GM23248 (cell line): ENCODE results near the gene CSTF1. TPM values are rescaled to one million over a fixed set of nuclear protein-coding genes. Genes with fewer than 3 reads are reported as not detected.
"Not testable (repeated sequence)": the region's sequence is repeated elsewhere in the genome, so short reads cannot be mapped to it uniquely, and the experiment has no call there.

ENCODE experiments used
- DNase-seq: peaks from one replicate; pipeline ENCODE4 v3.0.0-alpha.2; 2015
- H2AFZ ChIP-seq: fragments of 200-600 bp; sonication (generic); 2 replicates; pipeline ENCODE4 v1.6.1; 2016; ENCODE audit warnings: antibody characterized with exemption
- H3F3A ChIP-seq: fragments of 200-600 bp; sonication (generic); 2 replicates; pipeline ENCODE4 v1.6.1; 2016; ENCODE audit warnings: mild to moderate bottlenecking, antibody characterized with exemption, mixed run types; ENCODE audit not compliant: insufficient read depth
- H3K27ac ChIP-seq: fragments of 200-600 bp; sonication (generic); 2 replicates; pipeline ENCODE4 v1.5.1; 2016; ENCODE audit warnings: mild to moderate bottlenecking
- H3K27me3 ChIP-seq: fragments of 200-600 bp; sonication (generic); replicated peaks from 2 replicates; pipeline ENCODE4 v1.6.1; 2016; ENCODE audit warnings: mild to moderate bottlenecking; ENCODE audit not compliant: insufficient read depth
- H3K36me3 ChIP-seq: fragments of 200-600 bp; sonication (generic); 2 replicates; pipeline ENCODE4 v1.6.1; 2016; ENCODE audit warnings: low read depth, mild to moderate bottlenecking
- H3K4me1 ChIP-seq: fragments of 200-600 bp; sonication (generic); 2 replicates; pipeline ENCODE4 v1.6.1; 2016; ENCODE audit warnings: mild to moderate bottlenecking; ENCODE audit not compliant: insufficient read depth
- H3K4me2 ChIP-seq: fragments of 200-600 bp; sonication (generic); one replicate; pipeline ENCODE4 v1.6.1; 2016; ENCODE audit warnings: mild to moderate bottlenecking; ENCODE audit not compliant: unreplicated experiment
- H3K4me3 ChIP-seq: fragments of 200-600 bp; sonication (generic); 2 replicates; pipeline ENCODE4 v1.5.1; 2016; ENCODE audit warnings: mild to moderate bottlenecking
- H3K79me2 ChIP-seq: fragments of 200-600 bp; sonication (generic); 2 replicates; pipeline ENCODE4 v1.6.1; 2016; ENCODE audit warnings: mild to moderate bottlenecking; ENCODE audit not compliant: insufficient read depth
- H3K9ac ChIP-seq: fragments of 200-600 bp; sonication (generic); 2 replicates; pipeline ENCODE4 v1.6.1; 2016; ENCODE audit warnings: mild to moderate bottlenecking
- H3K9me2 ChIP-seq: fragments of 200-600 bp; sonication (generic); 2 replicates; pipeline ENCODE4 v1.6.1; 2016; ENCODE audit warnings: mixed run types, mild to moderate bottlenecking, moderate library complexity; ENCODE audit not compliant: insufficient read depth
- H3K9me3 ChIP-seq: fragments of 200-600 bp; sonication (generic); one replicate; pipeline ENCODE4 v1.6.1; 2017; ENCODE audit warnings: low read depth
- H4K20me1 ChIP-seq: fragments of 200-600 bp; sonication (generic); 2 replicates; pipeline ENCODE4 v1.6.0; 2016; ENCODE audit not compliant: insufficient read depth
- EZH2 ChIP-seq: fragments of 200-600 bp; sonication (generic); IDR thresholded peaks from 2 replicates; pipeline ENCODE4 v1.6.1; 2018; ENCODE audit warnings: antibody characterized with exemption, mild to moderate bottlenecking; ENCODE audit not compliant: insufficient read depth, poor library complexity, severe bottlenecking
- EZH2phosphoT487 ChIP-seq: fragments of 200-600 bp; sonication (generic); IDR thresholded peaks from 2 replicates; pipeline ENCODE4 v1.6.1; 2018; ENCODE audit warnings: antibody characterized with exemption, moderate library complexity, mild to moderate bottlenecking, low read depth; ENCODE audit not compliant: insufficient read depth
- WGBS, 2 experiments: methylation state at CpG; one replicate each; pipeline ENCODE4 v1.1.6; 2015 to 2017; ENCODE audit warnings: low lambda C conversion rate in 2 of 2, low coverage in 1 of 2; ENCODE audit errors: missing lambda C conversion rate in 2 of 2; 5-methylcytosine and 5-hydroxymethylcytosine counted together
- in situ Hi-C: fragments of 300-500 bp; cut with MboI; formaldehyde crosslinking; loops from 2 replicates; pipeline ENCODE4 v1.15.0; 2020
- polyA plus RNA-seq: library from polyadenylated mRNA; unstranded; fragments of >200 nt; fragmentation: Nextera tagmentation; extraction: Ambion mirVana; gene quantifications from 2 replicates; pipeline ENCODE4 v1.2.1, GENCODE V29; 2016
- total RNA-seq: library from RNA; depleted of rRNA; stranded (reverse); fragments of >200 nt; shearing (Covaris generic); gene quantifications from 2 replicates; pipeline ENCODE4 v1.2.3, GENCODE V29; 2014

Gene CSTF1
- total and polyA plus RNA-seq, 2 experiments from 2014 or later = 41.7 to 69.3 TPM

- WGBS, 2 experiments = 98 to 100% methylated on average over 4 of the region's 4 CpGs
- H3K79me2 ChIP-seq = peaks cover 99% of the 10 kb centered on the region
- in situ Hi-C loops = no loop called here
Observed at GRCh38 chr20:56385130-56385529, 7.3 kb upstream of the CSTF1 start.

GRCh38 chr20:56386219-56386618, 6.2 kb upstream of the CSTF1 start:
- H3K4me1 ChIP-seq = peaks cover 16% of the 10 kb centered on the region
- H3K79me2 ChIP-seq = peaks cover 100% of the 10 kb centered on the region
- no peaks in the 10 kb centered on the region for H4K20me1 ChIP-seq
- peaks cover 53% of the 10 kb centered on the region for H3F3A ChIP-seq
- WGBS, 2 experiments = 97 to 98% methylated on average over 6 of the region's 6 CpGs
- no peak overlapping the region for H3K9ac ChIP-seq
- no peak overlapping the region for H2AFZ ChIP-seq
- no peaks in the 10 kb centered on the region for H3K27me3 ChIP-seq
- H3K9me2 ChIP-seq = no peaks in the 10 kb centered on the region
- H3K36me3 ChIP-seq = peaks cover 39% of the 10 kb centered on the region
- no peak for TF ChIP-seq EZH2
- no peak for TF ChIP-seq EZH2phosphoT487
- H3K9me3 ChIP-seq = no peaks in the 10 kb centered on the region
- H3K27ac ChIP-seq = no peak overlapping the region
- no peak overlapping the region for H3K4me2 ChIP-seq
- no peak for DNase-seq
- H3K4me3 ChIP-seq = no peak overlapping the region
- in situ Hi-C loops = no loop called here

More at GRCh38 chr20:56385130-56385529, 7.3 kb upstream of the CSTF1 start:
- no peak overlapping the region for H3K27ac ChIP-seq
- no peak overlapping the region for H3K9ac ChIP-seq
- no peaks in the 10 kb centered on the region for H4K20me1 ChIP-seq
- H3K4me3 ChIP-seq = no peak overlapping the region
- no peak for TF ChIP-seq EZH2
- no peak for TF ChIP-seq EZH2phosphoT487
- no peak for DNase-seq
- H3K36me3 ChIP-seq = peaks cover 39% of the 10 kb centered on the region
- H3K27me3 ChIP-seq = no peaks in the 10 kb centered on the region
- no peak overlapping the region for H2AFZ ChIP-seq
- H3K4me2 ChIP-seq = no peak overlapping the region
- peaks cover 6% of the 10 kb centered on the region for H3K4me1 ChIP-seq
- H3K9me2 ChIP-seq = no peaks in the 10 kb centered on the region
- H3K9me3 ChIP-seq = no peaks in the 10 kb centered on the region
- H3F3A ChIP-seq = peaks cover 51% of the 10 kb centered on the region

- WGBS, 2 experiments = 94 to 99% methylated on average over 4 of the region's 4 CpGs
- Histone ChIP-seq H3K79me2 (peaks cover 92% of the 10 kb centered on the region), H3K9me2 (no peaks in the 10 kb centered on the region), H3F3A (peaks cover 35% of the 10 kb centered on the region), H3K4me2 (no peak overlapping the region), H3K9ac (no peak overlapping the region), H3K9me3 (no peaks in the 10 kb centered on the region), H3K27me3 (no peaks in the 10 kb centered on the region), H2AFZ (no peak overlapping the region), H3K27ac (no peak overlapping the region), H3K36me3 (peaks cover 29% of the 10 kb centered on the region), H3K4me3 (no peak overlapping the region), H3K4me1 (peaks cover 22% of the 10 kb centered on the region), H4K20me1 (no peaks in the 10 kb centered on the region)
- DNase-seq = no peak
- TF ChIP-seq EZH2phosphoT487 (no peak), EZH2 (no peak)
- in situ Hi-C loops = no loop called here
Observed at GRCh38 chr20:56388882-56389281, 3.6 kb upstream of the CSTF1 start.

- Histone ChIP-seq H3F3A (peaks cover 31% of the 10 kb centered on the region; the same call in 1 of the 2 replicates), H3K9ac (no peak overlapping the region; the same call in 1 of the 2 replicates), H2AFZ (no peak overlapping the region), H3K4me3 (peak overlapping the region; percentile 96; the same call in 1 of the 2 replicates), H3K79me2 (peaks cover 92% of the 10 kb centered on the region), H3K9me2 (no peaks in the 10 kb centered on the region), H3K36me3 (peaks cover 21% of the 10 kb centered on the region), H3K4me1 (peaks cover 24% of the 10 kb centered on the region), H3K27ac (no peak overlapping the region), H3K27me3 (no peaks in the 10 kb centered on the region), H3K9me3 (no peaks in the 10 kb centered on the region), H3K4me2 (peak overlapping the region; percentile 11), H4K20me1 (no peaks in the 10 kb centered on the region)
- DNase-seq = no peak
- TF ChIP-seq EZH2 = no peak
- no peak for TF ChIP-seq EZH2phosphoT487
- in situ Hi-C loops = loop anchor here (10.0 kb wide), 1 partner anchor 85 kb away; no protein-coding TSS in a partner anchor
- WGBS, 2 experiments = 87 to 89% methylated on average over 4 of the region's 4 CpGs
Observed at GRCh38 chr20:56389807-56390206, 2.6 kb upstream of the CSTF1 start.

GRCh38 chr20:56390396-56390795, 2.0 kb upstream of the CSTF1 start:
- peaks cover 33% of the 10 kb centered on the region; the same call in 1 of the 2 replicates for H3F3A ChIP-seq
- DNase-seq, H3K27ac ChIP-seq, H3K9me3 ChIP-seq, H3K27me3 ChIP-seq, H4K20me1 ChIP-seq, H3K9me2 ChIP-seq: not testable (repeated sequence)
- in situ Hi-C loops = loop anchor here (10.0 kb wide), 1 partner anchor 84 kb away; no protein-coding TSS in a partner anchor
- H3K36me3 ChIP-seq = peaks cover 23% of the 10 kb centered on the region
- H3K79me2 ChIP-seq = peaks cover 92% of the 10 kb centered on the region
- peak overlapping the region; percentile 96 for H3K4me3 ChIP-seq
- peaks cover 24% of the 10 kb centered on the region for H3K4me1 ChIP-seq
- H2AFZ ChIP-seq = 0 out of 2 replicates have a peak overlapping the region, but pooled peaks have one; percentile 80
- H3K9ac ChIP-seq = peak overlapping the region; percentile 96
- WGBS, 2 experiments = 88 to 89% methylated on average over 9 of the region's 9 CpGs
- H3K4me2 ChIP-seq = peak overlapping the region; percentile 92
